Measurements from ENCODE around the gene ARHGEF7. TPM values are rescaled to one million over a fixed set of nuclear protein-coding genes. Genes with fewer than 3 reads are reported as not detected.
"Not testable (repeated sequence)": the region's sequence is repeated elsewhere in the genome, so short reads cannot be mapped to it uniquely, and the experiment has no call there.

The ARHGEF7 gene
- polyA plus RNA-seq, 3 donors: 61.6 to 76.2 (median 75.3) TPM

GRCh38 chr13:111247552-111247951, 132.4 kb downstream of the ARHGEF7 start:
- no peak for DNase-seq

- no peak for DNase-seq
Measured at GRCh38 chr13:111248822-111249221, 133.7 kb downstream of the ARHGEF7 start.

- DNase-seq: no peak
Measured at GRCh38 chr13:111249637-111250360, 134.7 kb downstream of the ARHGEF7 start.

GRCh38 chr13:111251646-111252445, 136.7 kb downstream of the ARHGEF7 start:
- no peak for DNase-seq

GRCh38 chr13:111252446-111253364, 137.6 kb downstream of the ARHGEF7 start:
- peak; percentile 20 for DNase-seq

- DNase-seq: no peak
Measured at GRCh38 chr13:111253365-111253872, 138.3 kb downstream of the ARHGEF7 start.

- DNase-seq: no peak
Measured at GRCh38 chr13:111255228-111255790, 140.2 kb downstream of the ARHGEF7 start.

- no peak for DNase-seq
Measured at GRCh38 chr13:111256458-111256857, 141.3 kb downstream of the ARHGEF7 start.

- no peak for DNase-seq
Measured at GRCh38 chr13:111256946-111257345, 141.8 kb downstream of the ARHGEF7 start.

- DNase-seq: not testable (repeated sequence)
Measured at GRCh38 chr13:111257899-111258298, 142.8 kb downstream of the ARHGEF7 start.

GRCh38 chr13:111258637-111259036, 143.5 kb downstream of the ARHGEF7 start:
- no peak for DNase-seq

- DNase-seq: no peak
Measured at GRCh38 chr13:111259058-111259457, 143.9 kb downstream of the ARHGEF7 start.

- DNase-seq: no peak
Measured at GRCh38 chr13:111261326-111261725, 146.2 kb downstream of the ARHGEF7 start.

GRCh38 chr13:111262281-111262680, 147.2 kb downstream of the ARHGEF7 start:
- no peak for DNase-seq

GRCh38 chr13:111262715-111263114, 147.6 kb downstream of the ARHGEF7 start:
- no peak for DNase-seq

- DNase-seq: no peak
Measured at GRCh38 chr13:111263566-111263965, 148.5 kb downstream of the ARHGEF7 start.

- DNase-seq: no peak
Measured at GRCh38 chr13:111265006-111265700, 150.0 kb downstream of the ARHGEF7 start.

GRCh38 chr13:111265701-111266035, 150.6 kb downstream of the ARHGEF7 start:
- DNase-seq: no peak

GRCh38 chr13:111267205-111267604, 152.1 kb downstream of the ARHGEF7 start:
- DNase-seq: no peak

- DNase-seq: no peak
Measured at GRCh38 chr13:111267784-111268183, 152.7 kb downstream of the ARHGEF7 start.

GRCh38 chr13:111269508-111269907, 154.4 kb downstream of the ARHGEF7 start:
- DNase-seq: no peak

All from renal pelvis (tissue), 4 donors.